Mononuclear cell (primary cell): ENCODE results near the gene USP24. TPM values are rescaled to one million over a fixed set of nuclear protein-coding genes. Genes with fewer than 3 reads are reported as not detected.

ENCODE experiments used
- H3K27me3 ChIP-seq: 2 replicates; pipeline ENCODE4 v1.6.0; 2011; ENCODE audit warnings: low read length, control low read depth; ENCODE audit not compliant: insufficient read depth
- H3K4me1 ChIP-seq: 2 replicates; pipeline ENCODE4 v1.5.1; 2011; ENCODE audit warnings: mild to moderate bottlenecking, low read length, control low read depth; ENCODE audit not compliant: insufficient read depth
- H3K4me3 ChIP-seq: 2 replicates; pipeline ENCODE4 v1.5.1; 2011; ENCODE audit warnings: mild to moderate bottlenecking, low read length, moderate library complexity
- H3K9me3 ChIP-seq: 2 replicates; pipeline ENCODE4 v1.5.1; 2011; ENCODE audit warnings: low read depth, mild to moderate bottlenecking, control low read depth, low read length
- total RNA-seq: library from RNA; depleted of rRNA; stranded (reverse); fragments of >200 nt; gene quantifications from one replicate; pipeline ENCODE4 v1.2.3, GENCODE V29; 2012

The USP24 gene
- total RNA-seq, 1 donor, result 101 TPM

GRCh38 chr1:55170426-55170825, 44.7 kb downstream of the USP24 start:
- Histone ChIP-seq H3K4me1 (no peaks in the 10 kb centered on the region), H3K27me3 (no peaks in the 10 kb centered on the region), H3K9me3 (no peaks in the 10 kb centered on the region), H3K4me3 (no peak overlapping the region)

GRCh38 chr1:55169126-55169525, 46.0 kb downstream of the USP24 start:
- no peak overlapping the region for H3K4me3 ChIP-seq
- no peaks in the 10 kb centered on the region for H3K4me1 ChIP-seq
- no peaks in the 10 kb centered on the region for H3K9me3 ChIP-seq
- no peaks in the 10 kb centered on the region for H3K27me3 ChIP-seq

GRCh38 chr1:55168353-55168752, 46.8 kb downstream of the USP24 start:
- H3K4me1 ChIP-seq, result no peaks in the 10 kb centered on the region
- no peaks in the 10 kb centered on the region for H3K9me3 ChIP-seq
- no peaks in the 10 kb centered on the region for H3K27me3 ChIP-seq
- no peak overlapping the region for H3K4me3 ChIP-seq

GRCh38 chr1:55167224-55167871, 47.8 kb downstream of the USP24 start:
- Histone ChIP-seq H3K4me1 (no peaks in the 10 kb centered on the region), H3K9me3 (no peaks in the 10 kb centered on the region), H3K4me3 (no peak overlapping the region), H3K27me3 (no peaks in the 10 kb centered on the region)

- H3K4me3 ChIP-seq, result no peak overlapping the region
- H3K27me3 ChIP-seq, result no peaks in the 10 kb centered on the region
- H3K9me3 ChIP-seq, result no peaks in the 10 kb centered on the region
- H3K4me1 ChIP-seq, result no peaks in the 10 kb centered on the region
Observed at GRCh38 chr1:55164906-55165305, 50.3 kb downstream of the USP24 start.

- Histone ChIP-seq H3K4me3 (no peak overlapping the region), H3K9me3 (no peaks in the 10 kb centered on the region), H3K4me1 (no peaks in the 10 kb centered on the region), H3K27me3 (no peaks in the 10 kb centered on the region)
Observed at GRCh38 chr1:55159571-55159970, 55.6 kb downstream of the USP24 start.

- H3K27me3 ChIP-seq, result no peaks in the 10 kb centered on the region
- H3K4me3 ChIP-seq, result no peak overlapping the region
- no peaks in the 10 kb centered on the region for H3K9me3 ChIP-seq
- H3K4me1 ChIP-seq, result peaks cover 7% of the 10 kb centered on the region
Observed at GRCh38 chr1:55156608-55157007, 58.6 kb downstream of the USP24 start.

- H3K4me3 ChIP-seq, result no peak overlapping the region
- no peaks in the 10 kb centered on the region for H3K27me3 ChIP-seq
- no peaks in the 10 kb centered on the region for H3K9me3 ChIP-seq
- H3K4me1 ChIP-seq, result peaks cover 12% of the 10 kb centered on the region
Observed at GRCh38 chr1:55156093-55156492, 59.1 kb downstream of the USP24 start.

GRCh38 chr1:55155522-55155921, 59.6 kb downstream of the USP24 start:
- H3K4me3 ChIP-seq, result no peak overlapping the region
- no peaks in the 10 kb centered on the region for H3K9me3 ChIP-seq
- peaks cover 17% of the 10 kb centered on the region for H3K4me1 ChIP-seq
- H3K27me3 ChIP-seq, result no peaks in the 10 kb centered on the region

GRCh38 chr1:55154616-55155015, 60.5 kb downstream of the USP24 start:
- H3K4me3 ChIP-seq, result no peak overlapping the region
- peaks cover 17% of the 10 kb centered on the region for H3K4me1 ChIP-seq
- no peaks in the 10 kb centered on the region for H3K27me3 ChIP-seq
- H3K9me3 ChIP-seq, result no peaks in the 10 kb centered on the region

GRCh38 chr1:55153031-55153430, 62.1 kb downstream of the USP24 start:
- no peak overlapping the region for H3K4me3 ChIP-seq
- peaks cover 17% of the 10 kb centered on the region for H3K4me1 ChIP-seq
- H3K27me3 ChIP-seq, result no peaks in the 10 kb centered on the region
- H3K9me3 ChIP-seq, result no peaks in the 10 kb centered on the region

GRCh38 chr1:55150880-55151588, 64.1 kb downstream of the USP24 start:
- no peaks in the 10 kb centered on the region for H3K27me3 ChIP-seq
- no peaks in the 10 kb centered on the region for H3K9me3 ChIP-seq
- no peak overlapping the region for H3K4me3 ChIP-seq
- H3K4me1 ChIP-seq, result peaks cover 17% of the 10 kb centered on the region

GRCh38 chr1:55148676-55149075, 66.5 kb downstream of the USP24 start:
- Histone ChIP-seq H3K4me1 (peaks cover 17% of the 10 kb centered on the region), H3K4me3 (no peak overlapping the region), H3K9me3 (no peaks in the 10 kb centered on the region), H3K27me3 (no peaks in the 10 kb centered on the region)

- no peaks in the 10 kb centered on the region for H3K9me3 ChIP-seq
- no peaks in the 10 kb centered on the region for H3K27me3 ChIP-seq
- H3K4me3 ChIP-seq, result no peak overlapping the region
- H3K4me1 ChIP-seq, result peaks cover 17% of the 10 kb centered on the region
Observed at GRCh38 chr1:55147524-55147923, 67.6 kb downstream of the USP24 start.

GRCh38 chr1:55146781-55147180, 68.4 kb downstream of the USP24 start:
- H3K4me3 ChIP-seq, result no peak overlapping the region
- no peaks in the 10 kb centered on the region for H3K27me3 ChIP-seq
- peaks cover 12% of the 10 kb centered on the region for H3K4me1 ChIP-seq
- no peaks in the 10 kb centered on the region for H3K9me3 ChIP-seq

- Histone ChIP-seq H3K4me1 (no peaks in the 10 kb centered on the region), H3K9me3 (no peaks in the 10 kb centered on the region), H3K27me3 (no peaks in the 10 kb centered on the region), H3K4me3 (no peak overlapping the region)
Observed at GRCh38 chr1:55144886-55145285, 70.3 kb downstream of the USP24 start.
